Heart right ventricle (tissue), 16 donors: ENCODE results near the gene ZCCHC14. TPM values are rescaled to one million over a fixed set of nuclear protein-coding genes. Genes with fewer than 3 reads are reported as not detected.

Experiments
- ATAC-seq, 8 donors: fragments of 200-7000 bp; cut with Tn5 transposase; one replicate each; pipeline ENCODE4 v1.9.1; 2020; ENCODE audit warnings: mild to moderate bottlenecking in 8 of 8, moderate library complexity in 8 of 8, moderate number of reproducible peaks in 1 of 8
- DNase-seq, 2 donors: peaks; one replicate each; pipeline ENCODE4 v3.0.0-alpha.2; 2020
- H3K27ac ChIP-seq, 10 donors: fragments of 200-600 bp; sonication (generic) in 2 of 10; one replicate each; pipeline versions ENCODE4 v1.5.0 to v1.8.0; 2020 to 2022; ENCODE audit warnings: mild to moderate bottlenecking in 3 of 10
- H3K27me3 ChIP-seq, 7 donors: fragments of 200-600 bp; one replicate each; pipeline ENCODE4 v1.8.0; 2021 to 2022; ENCODE audit warnings: mild to moderate bottlenecking in 2 of 7
- H3K36me3 ChIP-seq, 9 donors: fragments of 200-600 bp; sonication (generic) in 1 of 9; one replicate each; pipeline versions ENCODE4 v1.5.0 to v1.8.0; 2020 to 2022; ENCODE audit warnings: mild to moderate bottlenecking in 2 of 9
- H3K4me1 ChIP-seq, 9 donors: fragments of 200-600 bp; sonication (generic) in 1 of 9; one replicate each; pipeline versions ENCODE4 v1.5.0 to v1.8.0; 2020 to 2022; ENCODE audit warnings: mild to moderate bottlenecking in 4 of 9
- H3K4me3 ChIP-seq, 10 donors: fragments of 200-600 bp; sonication (generic) in 2 of 10; one replicate each; pipeline versions ENCODE4 v1.5.0 to v1.8.0; 2020 to 2022; ENCODE audit warnings: mild to moderate bottlenecking in 7 of 10, moderate library complexity in 2 of 10
- H3K9me3 ChIP-seq, 11 donors: fragments of 200-600 bp in 10 of 11; sonication (generic) in 2 of 11; one replicate each; pipeline versions ENCODE4 v1.5.0 to v1.8.0; 2013 to 2022; ENCODE audit warnings: mild to moderate bottlenecking in 2 of 11, control low read depth in 1 of 11, moderate library complexity in 1 of 11
- WGBS, 2 donors: extraction: QIAGEN DNeasy Blood & Tissue Kit; methylation state at CpG; one replicate each; pipeline ENCODE4 v1.1.7; 2013; ENCODE audit warnings: inconsistent platforms in 1 of 2; 5-methylcytosine and 5-hydroxymethylcytosine counted together
- intact Hi-C, 10 donors: fragments of 100-400 bp; cut with DNase I; formaldehyde crosslinking; loops; one replicate each; pipeline versions ENCODE4 v1.11.1 to v1.14.2; 2022
- polyA plus RNA-seq, 2 donors: library from polyadenylated mRNA; stranded (reverse); fragments of 200-250 nt; gene quantifications; one replicate each; pipeline ENCODE4 v1.2.3, GENCODE V29; 2013
- total RNA-seq, 10 donors: library from RNA; stranded (reverse); fragmentation: NEBNext Ultra II Directional in 3 of 10; extraction: Animal tissue kit (Norgen Biotek cat#: 25700) in 3 of 10; gene quantifications; one replicate each; pipeline versions ENCODE4 v1.2.1 to v1.2.4, GENCODE V29; 2021 to 2023
- TF ChIP-seq, protein P1 (sequence below), 9 donors: fragments of 200-600 bp; sonication (generic) in 2 of 9; IDR thresholded peaks; one replicate each; pipeline versions ENCODE4 v1.5.0 to v1.8.0; 2021 to 2022; ENCODE audit warnings: antibody characterized with exemption in 9 of 9, mild to moderate bottlenecking in 5 of 9, moderate library complexity in 1 of 9
- donor health status: Arrhythmogenic right ventricular cardiomyopathy.
- donor health status: ischemic (EF 13 %, LVEDD 7.1; RV severe dilation, severe dysfunction).
- donor health status: healthy with polysubstance abuse.
- donor health status: DM: no; HTN: yes; CAD: no.
- donor health status: DM: no; HTN: no; CAD: no.
- donor health status: ischemic (EF 25% LVEDD 6.9; RV normal size, moderate dysfunction).
- donor health status: ischemic (EF 25% LVEDD 5.7; RV mildly dilated, moderate dysfunction).
- donor health status: healthy.
- donor health status: DM: yes; HTN: yes; CAD: no.
- donor health status: Ischemic cardiomyopathy.
- donor health status: ischemic (EF 35%, LVEDD 5.7; RV mildly dilated, moderate dysfunction).
- donor health status: nonischemic (EF 11% LVEDD 7.7; RV severe dilation, severe dysfunction).
- donor health status: DM: yes; HTN: yes; CAD: no.
- donor health status: PGD.
- donor health status: ischemic (EF 29% LVEDD 5.4; RV normal size, mild dysfunction).
- donor health status: nonischemic (EF 23%, LVEDD 6.1; RV moderate dilation, normal function).

The ZCCHC14 gene
- total and polyA plus RNA-seq, 12 donors = 4.5 to 19.3 (median 15.7) TPM

DNA sequence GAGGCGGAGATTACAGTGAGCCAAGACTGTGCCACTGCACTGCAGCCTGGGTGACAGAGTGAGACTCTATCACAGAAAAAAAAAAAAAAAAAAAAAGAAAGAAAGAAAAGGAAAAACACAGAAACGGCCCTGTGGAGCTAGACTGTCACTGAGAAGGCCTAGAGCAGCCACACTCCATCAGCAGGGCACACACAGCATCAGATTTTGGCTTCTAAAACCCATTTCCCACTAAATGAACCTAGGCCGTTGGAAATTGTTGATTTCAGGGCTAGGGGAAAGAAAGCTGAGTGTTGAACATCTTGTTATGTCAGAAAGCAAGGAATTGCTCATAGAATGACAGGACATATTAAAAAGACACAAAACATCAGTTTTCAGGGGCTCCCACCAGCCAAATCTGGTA, 48.9 kb downstream of the ZCCHC14 start:
- Histone ChIP-seq H3K9me3 (peaks cover 0 to 13% (median 0%) of the 10 kb centered on the region in 11 donors), H3K4me3 (no peak overlapping the region), H3K27me3 (no peaks in the 10 kb centered on the region), H3K27ac (no peak overlapping the region), H3K4me1 (peaks cover 0 to 10% (median 0%) of the 10 kb centered on the region in 9 donors), H3K36me3 (peaks cover 0 to 63% (median 15%) of the 10 kb centered on the region in 9 donors)
- DNase-seq = no peak
- no peak for ATAC-seq
- intact Hi-C loops = no loop called here
- TF ChIP-seq, protein P1, sequence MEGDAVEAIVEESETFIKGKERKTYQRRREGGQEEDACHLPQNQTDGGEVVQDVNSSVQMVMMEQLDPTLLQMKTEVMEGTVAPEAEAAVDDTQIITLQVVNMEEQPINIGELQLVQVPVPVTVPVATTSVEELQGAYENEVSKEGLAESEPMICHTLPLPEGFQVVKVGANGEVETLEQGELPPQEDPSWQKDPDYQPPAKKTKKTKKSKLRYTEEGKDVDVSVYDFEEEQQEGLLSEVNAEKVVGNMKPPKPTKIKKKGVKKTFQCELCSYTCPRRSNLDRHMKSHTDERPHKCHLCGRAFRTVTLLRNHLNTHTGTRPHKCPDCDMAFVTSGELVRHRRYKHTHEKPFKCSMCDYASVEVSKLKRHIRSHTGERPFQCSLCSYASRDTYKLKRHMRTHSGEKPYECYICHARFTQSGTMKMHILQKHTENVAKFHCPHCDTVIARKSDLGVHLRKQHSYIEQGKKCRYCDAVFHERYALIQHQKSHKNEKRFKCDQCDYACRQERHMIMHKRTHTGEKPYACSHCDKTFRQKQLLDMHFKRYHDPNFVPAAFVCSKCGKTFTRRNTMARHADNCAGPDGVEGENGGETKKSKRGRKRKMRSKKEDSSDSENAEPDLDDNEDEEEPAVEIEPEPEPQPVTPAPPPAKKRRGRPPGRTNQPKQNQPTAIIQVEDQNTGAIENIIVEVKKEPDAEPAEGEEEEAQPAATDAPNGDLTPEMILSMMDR (IDR thresholded peaks at IDR 0.05) = no peak
- WGBS, 2 donors = 95 to 100% methylated on average over 3 of the region's 3 CpGs

DNA sequence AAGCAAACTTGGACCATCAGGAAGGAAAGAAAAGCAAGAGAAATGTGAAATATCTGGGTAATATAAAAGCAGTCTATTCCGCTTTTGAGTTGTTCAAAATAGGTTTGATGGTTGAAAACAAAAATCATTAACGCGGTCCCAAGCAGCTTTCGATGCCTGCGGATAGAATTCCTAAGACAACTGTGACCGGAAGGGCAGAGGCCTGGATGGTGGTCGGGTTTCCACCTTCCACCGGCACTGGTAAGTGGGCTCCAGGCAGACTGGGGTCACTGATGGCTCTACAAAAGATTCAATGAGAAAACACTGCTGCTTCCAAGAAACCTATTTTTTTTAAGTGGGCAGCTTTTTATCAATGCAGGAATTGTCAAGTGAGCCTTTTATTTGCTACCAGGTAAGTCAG, 49.8 kb downstream of the ZCCHC14 start:
- Histone ChIP-seq H3K27me3 (no peaks in the 10 kb centered on the region), H3K4me3 (no peak overlapping the region), H3K27ac (no peak overlapping the region), H3K36me3 (peaks cover 0 to 54% (median 15%) of the 10 kb centered on the region in 9 donors), H3K9me3 (peaks cover 0 to 13% (median 0%) of the 10 kb centered on the region in 11 donors), H3K4me1 (peaks cover 0 to 16% (median 0%) of the 10 kb centered on the region in 9 donors)
- no peak for DNase-seq
- 97% methylated on average over 8 of the region's 8 CpGs for WGBS, 2 donors
- intact Hi-C loops = no loop called here
- TF ChIP-seq, protein P1 (IDR thresholded peaks at IDR 0.05) = no peak
- ATAC-seq = no peak

DNA sequence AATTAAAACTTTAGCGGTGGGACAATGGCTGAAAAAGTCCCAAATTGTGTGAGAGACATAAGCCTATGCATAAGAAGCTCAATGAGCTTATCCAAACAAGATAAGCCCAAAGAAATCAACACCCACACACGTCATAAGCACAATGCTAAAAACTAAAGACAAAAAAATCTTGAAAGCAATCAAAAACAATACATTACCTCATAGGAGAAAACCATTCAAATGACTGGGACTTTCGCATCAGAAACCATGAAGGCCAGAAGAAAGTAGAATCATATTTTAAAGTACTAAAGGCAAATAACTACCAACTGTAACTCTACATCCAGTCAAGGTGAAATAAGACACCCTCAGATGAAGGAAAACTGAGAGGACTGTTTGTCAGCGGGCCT, 50.2 kb downstream of the ZCCHC14 start:
- ATAC-seq = no peak
- WGBS, 2 donors = 85 to 86% methylated on average over 4 of the region's 4 CpGs

DNA sequence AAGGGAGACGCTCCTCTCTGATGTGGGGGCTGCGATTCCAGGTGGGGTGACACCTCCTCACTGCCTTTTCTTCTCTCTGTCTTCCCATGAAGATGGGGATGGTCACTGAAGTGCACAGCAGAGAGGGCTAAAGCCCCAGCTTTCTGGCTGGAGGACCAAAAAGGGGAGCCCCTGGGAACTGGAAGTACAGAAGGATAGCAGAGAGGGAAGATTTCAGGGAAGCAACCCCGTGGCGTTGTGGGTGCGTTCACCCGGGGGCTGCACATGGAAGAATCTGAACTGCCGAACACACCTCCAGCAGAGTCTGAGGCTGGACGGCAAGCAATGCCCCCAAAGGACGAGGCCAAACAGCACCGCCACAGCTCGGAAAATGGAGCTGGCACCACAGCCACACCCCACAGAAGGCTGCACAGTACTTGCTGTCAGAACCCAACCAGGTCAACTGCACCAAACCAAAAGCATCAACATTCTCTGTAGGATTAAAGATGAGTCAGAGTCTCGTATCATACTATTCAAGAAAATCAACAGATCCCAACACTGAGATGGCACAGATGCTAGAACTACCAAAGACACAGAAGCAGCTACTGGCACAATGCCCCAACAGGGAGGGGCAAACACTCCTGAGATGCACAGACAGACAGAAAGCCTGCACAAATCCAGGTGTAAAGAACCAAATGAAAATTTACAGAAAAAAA, 50.8 kb downstream of the ZCCHC14 start:
- 95 to 97% methylated on average over 12 of the region's 12 CpGs for WGBS, 2 donors
- Histone ChIP-seq H3K27ac (no peak overlapping the region), H3K4me3 (no peak overlapping the region), H3K36me3 (peaks cover 0 to 45% (median 10%) of the 10 kb centered on the region in 9 donors), H3K27me3 (no peaks in the 10 kb centered on the region), H3K4me1 (peaks cover 0 to 24% (median under 1%) of the 10 kb centered on the region in 9 donors), H3K9me3 (peaks cover 0 to 13% (median 0%) of the 10 kb centered on the region in 11 donors)
- intact Hi-C loops = no loop called here
- ATAC-seq (no peak), DNase-seq (no peak)
- TF ChIP-seq, protein P1 (IDR thresholded peaks at IDR 0.05) = no peak

More for the DNA sequence above, 50.2 kb downstream of the ZCCHC14 start:
- TF ChIP-seq, protein P1 (IDR thresholded peaks at IDR 0.05) = no peak
- intact Hi-C loops = no loop called here
- Histone ChIP-seq H3K4me1 (peaks cover 0 to 19% (median 0%) of the 10 kb centered on the region in 9 donors), H3K9me3 (peaks cover 0 to 13% (median 0%) of the 10 kb centered on the region in 11 donors), H3K4me3 (no peak overlapping the region), H3K36me3 (peaks cover 0 to 50% (median 12%) of the 10 kb centered on the region in 9 donors), H3K27me3 (no peaks in the 10 kb centered on the region), H3K27ac (no peak overlapping the region)
- DNase-seq = no peak
